Thyroid gland (tissue), 4 donors: Measurements from ENCODE around the gene SCN4B. TPM values are rescaled to one million over a fixed set of nuclear protein-coding genes. Genes with fewer than 3 reads are reported as not detected.
A peak's percentile ranks its signal among the peaks of the same experiment; 100 is the strongest.

Experiments
- DNase-seq, 2 donors: peaks; one replicate each; pipeline ENCODE4 v3.0.0-alpha.2; 2019
- H3K27ac ChIP-seq, 3 donors: fragments of 200-600 bp; sonication (generic); 1 replicate in 2 of 3; 2 replicates in 1 of 3; pipeline ENCODE4 v1.5.1; 2016 to 2019; ENCODE audit warnings: mild to moderate bottlenecking in 1 of 3, moderate library complexity in 1 of 3
- H3K27me3 ChIP-seq: fragments of 200-600 bp; sonication (generic); one replicate; pipeline ENCODE4 v1.5.1; 2019
- H3K36me3 ChIP-seq, 2 donors: fragments of 200-600 bp; sonication (generic); one replicate each; pipeline ENCODE4 v1.5.1; 2016 to 2019
- H3K4me1 ChIP-seq, 2 donors: fragments of 200-600 bp; sonication (generic); one replicate each; pipeline ENCODE4 v1.5.1; 2017 to 2019
- H3K4me3 ChIP-seq, 3 donors: fragments of 200-600 bp; sonication (generic); replicated peaks in 1 of 3; 1 replicate in 2 of 3; 2 replicates in 1 of 3; pipeline ENCODE4 v1.5.1; 2016; ENCODE audit warnings: mild to moderate bottlenecking in 1 of 3
- H3K9me3 ChIP-seq: fragments of 200-600 bp; sonication (generic); one replicate; pipeline ENCODE4 v1.5.1; 2017
- POLR2A ChIP-seq, 2 donors: fragments of 450-650 bp; IDR thresholded peaks; one replicate each; pipeline ENCODE4 v1.6.1; 2017; ENCODE audit warnings: antibody characterized with exemption in 2 of 2, mild to moderate bottlenecking in 2 of 2, moderate library complexity in 1 of 2
- WGBS, 2 donors: methylation state at CpG; one replicate each; pipeline ENCODE4 v1.1.5; 2017; 5-methylcytosine and 5-hydroxymethylcytosine counted together
- intact Hi-C: fragments of 100-400 bp; cut with DNase I; formaldehyde crosslinking; loops from one replicate; pipeline ENCODE4 v1.15.1; 2023
- total RNA-seq, 4 donors: library from RNA; depleted of rRNA; stranded (reverse); fragments of >200 nt; gene quantifications; one replicate each; pipeline ENCODE4 v1.2.3, GENCODE V29; 2016
- TF ChIP-seq, protein P1 (sequence below), 6 experiments: fragments of 200-600 bp in 3 of 6; fragments of 450-650 bp in 3 of 6; sonication (generic) in 3 of 6; IDR thresholded peaks; one replicate each; pipeline ENCODE4 v1.5.1; 2016 to 2019; ENCODE audit warnings: antibody characterized with exemption in 6 of 6, mild to moderate bottlenecking in 2 of 6, inconsistent platforms in 1 of 6, moderate library complexity in 1 of 6

Gene SCN4B
- total RNA-seq, 4 donors from 2014 or later = 5.5 to 15.7 (median 10.5) TPM

- Histone ChIP-seq H3K4me1 (peaks cover 5 to 6% of the 10 kb centered on the region in 2 donors), H3K27ac (no peak overlapping the region), H3K36me3 (no peaks in the 10 kb centered on the region), H3K9me3 (no peaks in the 10 kb centered on the region), H3K4me3 (no peak overlapping the region), H3K27me3 (peaks cover 5% of the 10 kb centered on the region)
- TF ChIP-seq POLR2A (IDR thresholded peaks at IDR 0.05) = no peak
- TF ChIP-seq, protein P1, sequence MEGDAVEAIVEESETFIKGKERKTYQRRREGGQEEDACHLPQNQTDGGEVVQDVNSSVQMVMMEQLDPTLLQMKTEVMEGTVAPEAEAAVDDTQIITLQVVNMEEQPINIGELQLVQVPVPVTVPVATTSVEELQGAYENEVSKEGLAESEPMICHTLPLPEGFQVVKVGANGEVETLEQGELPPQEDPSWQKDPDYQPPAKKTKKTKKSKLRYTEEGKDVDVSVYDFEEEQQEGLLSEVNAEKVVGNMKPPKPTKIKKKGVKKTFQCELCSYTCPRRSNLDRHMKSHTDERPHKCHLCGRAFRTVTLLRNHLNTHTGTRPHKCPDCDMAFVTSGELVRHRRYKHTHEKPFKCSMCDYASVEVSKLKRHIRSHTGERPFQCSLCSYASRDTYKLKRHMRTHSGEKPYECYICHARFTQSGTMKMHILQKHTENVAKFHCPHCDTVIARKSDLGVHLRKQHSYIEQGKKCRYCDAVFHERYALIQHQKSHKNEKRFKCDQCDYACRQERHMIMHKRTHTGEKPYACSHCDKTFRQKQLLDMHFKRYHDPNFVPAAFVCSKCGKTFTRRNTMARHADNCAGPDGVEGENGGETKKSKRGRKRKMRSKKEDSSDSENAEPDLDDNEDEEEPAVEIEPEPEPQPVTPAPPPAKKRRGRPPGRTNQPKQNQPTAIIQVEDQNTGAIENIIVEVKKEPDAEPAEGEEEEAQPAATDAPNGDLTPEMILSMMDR (IDR thresholded peaks at IDR 0.05) = no peak
- DNase-seq = peak in 1 of 2 donors; percentile 13
- WGBS, 2 donors = 34 to 45% methylated on average over 6 of the region's 6 CpGs
- intact Hi-C loops = no loop called here
Measured at GRCh38 chr11:118142809-118143208, 9.8 kb downstream of the SCN4B start.

DNA sequence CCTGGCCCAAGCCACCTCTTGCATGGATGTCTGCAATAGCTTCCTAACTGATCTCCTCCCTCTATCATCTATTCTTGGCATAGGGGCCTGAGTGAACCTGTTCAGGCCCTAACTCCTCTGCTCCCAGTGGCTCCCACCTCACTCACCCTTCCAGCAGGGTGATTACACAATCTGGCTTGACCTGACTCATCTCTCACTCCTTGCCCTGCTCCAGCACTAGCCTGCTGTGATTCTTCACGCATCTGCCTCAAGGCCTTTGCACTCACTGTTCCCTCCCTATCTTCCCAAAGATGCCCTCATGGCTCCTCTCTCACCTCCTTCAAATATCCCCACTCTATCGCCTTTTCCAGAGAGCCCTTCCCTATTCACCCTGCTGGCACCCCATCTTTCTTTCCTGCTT, 10.5 kb downstream of the SCN4B start:
- H3K27ac ChIP-seq = no peak overlapping the region
- WGBS, 2 donors = 63 to 66% methylated on average over 2 of the region's 2 CpGs
- DNase-seq = no peak
- H3K4me3 ChIP-seq = no peak overlapping the region
- peaks cover 5 to 6% of the 10 kb centered on the region in 2 donors for H3K4me1 ChIP-seq
- TF ChIP-seq, protein P1 (IDR thresholded peaks at IDR 0.05) = no peak
- no peak for TF ChIP-seq POLR2A (IDR thresholded peaks at IDR 0.05)
- H3K9me3 ChIP-seq = no peaks in the 10 kb centered on the region
- intact Hi-C loops = no loop called here
- H3K36me3 ChIP-seq = no peaks in the 10 kb centered on the region
- H3K27me3 ChIP-seq = peaks cover 5% of the 10 kb centered on the region

GRCh38 chr11:118139578-118139977, 13.0 kb downstream of the SCN4B start:
- Histone ChIP-seq H3K4me3 (no peak overlapping the region), H3K27ac (no peak overlapping the region), H3K27me3 (peaks cover 5% of the 10 kb centered on the region), H3K9me3 (no peaks in the 10 kb centered on the region), H3K4me1 (no peaks in the 10 kb centered on the region), H3K36me3 (no peaks in the 10 kb centered on the region)
- no peak for TF ChIP-seq POLR2A (IDR thresholded peaks at IDR 0.05)
- TF ChIP-seq, protein P1 (IDR thresholded peaks at IDR 0.05) = no peak
- 26 to 28% methylated on average over 1 of the region's 1 CpG for WGBS, 2 donors
- no peak for DNase-seq
- intact Hi-C loops = no loop called here

DNA sequence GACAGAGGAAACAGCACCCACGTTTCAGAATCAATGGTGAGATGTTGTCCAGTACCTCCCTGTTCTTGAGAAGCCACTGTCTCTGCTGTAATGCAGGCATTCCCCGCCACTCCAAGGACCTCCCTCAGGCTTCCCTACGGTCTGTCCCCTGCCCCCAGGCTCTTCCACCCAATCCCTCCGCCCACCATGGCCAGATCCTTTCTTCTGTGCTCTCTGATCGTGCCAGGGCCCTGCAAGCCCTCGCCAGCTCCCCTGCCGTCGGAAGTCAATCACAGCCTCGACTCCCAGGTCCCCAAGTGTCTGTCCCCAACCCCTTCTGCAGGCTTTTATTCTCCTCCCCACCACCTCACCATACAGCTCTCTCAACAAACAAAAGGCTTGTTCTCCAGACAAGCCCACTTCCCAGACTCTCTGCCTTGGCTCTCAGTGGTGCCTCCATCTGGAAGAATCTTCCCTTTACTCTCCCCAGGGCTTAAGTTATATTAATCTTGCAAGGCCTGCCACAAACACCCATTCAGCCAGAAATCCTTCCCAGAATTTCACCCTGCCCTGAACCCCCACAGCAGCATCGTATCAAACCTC, 13.7 kb downstream of the SCN4B start:
- 51 to 64% methylated on average over 10 of the region's 10 CpGs for WGBS, 2 donors
- Histone ChIP-seq H3K4me1 (no peaks in the 10 kb centered on the region), H3K27me3 (peaks cover 5% of the 10 kb centered on the region), H3K9me3 (no peaks in the 10 kb centered on the region), H3K36me3 (no peaks in the 10 kb centered on the region), H3K27ac (no peak overlapping the region), H3K4me3 (no peak overlapping the region)
- TF ChIP-seq, protein P1 (IDR thresholded peaks at IDR 0.05) = no peak
- no peak for TF ChIP-seq POLR2A (IDR thresholded peaks at IDR 0.05)
- no peak for DNase-seq
- intact Hi-C loops = no loop called here

GRCh38 chr11:118136801-118137200, 15.8 kb downstream of the SCN4B start:
- intact Hi-C loops = no loop called here
- Histone ChIP-seq H3K27me3 (peaks cover 2% of the 10 kb centered on the region), H3K36me3 (no peaks in the 10 kb centered on the region), H3K4me3 (no peak overlapping the region), H3K9me3 (no peaks in the 10 kb centered on the region), H3K4me1 (no peaks in the 10 kb centered on the region), H3K27ac (no peak overlapping the region)
- no peak for DNase-seq
- 71 to 78% methylated on average over 10 of the region's 10 CpGs for WGBS, 2 donors
- no peak for TF ChIP-seq POLR2A (IDR thresholded peaks at IDR 0.05)
- TF ChIP-seq, protein P1 (IDR thresholded peaks at IDR 0.05) = no peak
